H1 (cell line): ENCODE results near the gene GPR156. TPM values are rescaled to one million over a fixed set of nuclear protein-coding genes. Genes with fewer than 3 reads are reported as not detected.

ENCODE experiments used
- CBX8 ChIP-seq: fragments of 300-800, 300-1000 bp; sonication (generic); IDR thresholded peaks from 2 replicates; pipeline ENCODE4 v1.7.1; 2016; ENCODE audit warnings: low read depth, low read length, borderline replicate concordance
- CHD1 ChIP-seq: IDR thresholded peaks from 2 replicates; pipeline ENCODE4 v1.6.1; 2012; ENCODE audit warnings: low read depth, low read length, improper control_type of control experiment
- CHD7 ChIP-seq: fragments of 300-600 bp; sonication (generic); IDR thresholded peaks from 2 replicates; pipeline ENCODE4 v1.7.1; 2012; ENCODE audit warnings: low read length, moderate library complexity, mild to moderate bottlenecking, inconsistent platforms; ENCODE audit not compliant: insufficient replicate concordance
- HDAC2 ChIP-seq, 2 experiments: fragments of 300-600 bp in 1 of 2; sonication (generic) in 1 of 2; IDR thresholded peaks; 2 replicates each; pipeline ENCODE4 v1.6.1; 2011 to 2012; ENCODE audit warnings: low read depth in 2 of 2, low read length in 2 of 2, mild to moderate bottlenecking in 2 of 2, moderate library complexity in 2 of 2, borderline replicate concordance in 1 of 2, inconsistent platforms in 1 of 2
- SIX5 ChIP-seq: IDR thresholded peaks from 2 replicates; pipeline ENCODE4 v1.6.1; 2011; ENCODE audit warnings: mild to moderate bottlenecking, low read depth, low read length
- TEAD4 ChIP-seq: IDR thresholded peaks from 2 replicates; pipeline ENCODE4 v1.6.1; 2012; ENCODE audit warnings: low read depth, low read length, inconsistent platforms, mixed read lengths
- polyA plus RNA-seq, 7 experiments: library from polyadenylated mRNA; depleted of rRNA in 3 of 7; stranded (reverse) in 5 of 7; unstranded in 2 of 7; fragments of >200 nt in 5 of 7; fragments of 200-250 nt in 2 of 7; gene quantifications; 1 replicate in 5 of 7; 2 replicates in 1 of 7; 4 replicates in 1 of 7; pipeline versions ENCODE4 v1.2.1 to v1.2.3, GENCODE V29; 2011 to 2013; ENCODE audit warnings: missing spikeins in 2 of 7, mixed read lengths in 2 of 7
- total RNA-seq: library from RNA; stranded (reverse); fragmentation: NEBNext Ultra II Directional; extraction: Animal tissue kit (Norgen Biotek cat#: 25700); gene quantifications from 2 replicates; pipeline ENCODE4 v1.2.1, GENCODE V29; 2021

GPR156 gene
- total and polyA plus RNA-seq, 2 of the 8 experiments (the other 6 are each of a cell fraction or from before 2014, with no cell fraction given), result 1.6 to 1.8 TPM

GRCh38 chr3:120130656-120131055 is 154.4 kb downstream of the GPR156 start (continued):
- TF ChIP-seq CHD7 (no peak), CBX8 (no peak), CHD1 (no peak), SIX5 (no peak), TEAD4 (no peak), HDAC2 (IDR thresholded peaks at IDR 0.05; ENCODE audit: borderline replicate concordance in 1 of 2, low read depth in 2 of 2, low read length in 2 of 2) (no peak)
